Measurements from ENCODE around the gene UNC13C. TPM values are rescaled to one million over a fixed set of nuclear protein-coding genes. Genes with fewer than 3 reads are reported as not detected.

The UNC13C gene
- total RNA-seq, 1 experiment from 2014 or later = not detected

DNA sequence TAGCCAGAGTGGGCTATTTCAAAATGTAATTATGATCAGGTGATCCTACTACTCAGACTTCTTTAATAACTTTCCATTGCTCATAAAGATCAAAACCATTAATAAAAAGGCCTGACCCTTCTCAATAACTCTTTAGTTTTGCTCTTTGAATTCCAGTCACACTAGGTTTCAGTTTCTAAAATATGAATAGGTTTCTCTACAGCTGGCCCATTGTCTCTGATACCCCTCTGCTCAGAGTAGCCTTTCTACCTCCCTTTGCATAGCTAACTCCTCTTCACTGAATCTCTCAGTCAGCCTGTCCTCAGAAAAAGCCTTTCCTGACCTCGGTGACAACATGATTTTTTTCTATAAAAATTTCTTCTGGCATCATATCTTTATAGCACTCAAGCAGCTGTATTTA, 209.1 kb downstream of the UNC13C start:
- H3K9me2 ChIP-seq (ENCODE audit: insufficient read depth) = no peaks in the 10 kb centered on the region
- DNase-seq (ENCODE audit: low read depth, low spot score) = no peak
- H3K79me2 ChIP-seq (ENCODE audit: insufficient read depth, low read length) = no peaks in the 10 kb centered on the region
- no peak for ATAC-seq
- no peaks in the 10 kb centered on the region for H3K36me3 ChIP-seq (ENCODE audit: control insufficient read depth in 1 of 2, insufficient read depth in 2 of 2, low read length in 2 of 2)
- ChIA-PET RAD21 (ENCODE audit: low non-redundant PET in 1 of 2, low total read pairs in 2 of 2, uncharacterized antibody in 2 of 2, unreplicated experiment in 2 of 2) (no interaction called here), POLR2A (no interaction called here), CTCF (no interaction called here)
- H3K9ac ChIP-seq (ENCODE audit: low read length) = no peak overlapping the region
- H3K9me3 ChIP-seq (ENCODE audit: control insufficient read depth in 1 of 2, insufficient read depth in 1 of 2, low read depth in 1 of 2, low read length in 2 of 2) = peaks cover 3 to 10% of the 10 kb centered on the region in 2 experiments; a peak in 2 of 4 replicates
- no peak overlapping the region for H3K4me2 ChIP-seq (ENCODE audit: low read length)
- H3K27ac ChIP-seq (ENCODE audit: low read depth, low read length) = no peak overlapping the region
- TF ChIP-seq EGR1 (IDR thresholded peaks at IDR 0.05; ENCODE audit: low read depth) = no peak
- TF ChIP-seq TCF7L2 (IDR thresholded peaks at IDR 0.05; ENCODE audit: borderline replicate concordance, extremely low read depth, insufficient read depth, insufficient read length) = no peak
- TF ChIP-seq SIN3A (IDR thresholded peaks at IDR 0.05; ENCODE audit: low read depth) = no peak
- TF ChIP-seq, protein P1, sequence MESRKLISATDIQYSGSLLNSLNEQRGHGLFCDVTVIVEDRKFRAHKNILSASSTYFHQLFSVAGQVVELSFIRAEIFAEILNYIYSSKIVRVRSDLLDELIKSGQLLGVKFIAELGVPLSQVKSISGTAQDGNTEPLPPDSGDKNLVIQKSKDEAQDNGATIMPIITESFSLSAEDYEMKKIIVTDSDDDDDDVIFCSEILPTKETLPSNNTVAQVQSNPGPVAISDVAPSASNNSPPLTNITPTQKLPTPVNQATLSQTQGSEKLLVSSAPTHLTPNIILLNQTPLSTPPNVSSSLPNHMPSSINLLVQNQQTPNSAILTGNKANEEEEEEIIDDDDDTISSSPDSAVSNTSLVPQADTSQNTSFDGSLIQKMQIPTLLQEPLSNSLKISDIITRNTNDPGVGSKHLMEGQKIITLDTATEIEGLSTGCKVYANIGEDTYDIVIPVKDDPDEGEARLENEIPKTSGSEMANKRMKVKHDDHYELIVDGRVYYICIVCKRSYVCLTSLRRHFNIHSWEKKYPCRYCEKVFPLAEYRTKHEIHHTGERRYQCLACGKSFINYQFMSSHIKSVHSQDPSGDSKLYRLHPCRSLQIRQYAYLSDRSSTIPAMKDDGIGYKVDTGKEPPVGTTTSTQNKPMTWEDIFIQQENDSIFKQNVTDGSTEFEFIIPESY (IDR thresholded peaks at IDR 0.05; ENCODE audit: extremely low read depth, insufficient replicate concordance, low read length) = no peak
- TF ChIP-seq, protein P2, sequence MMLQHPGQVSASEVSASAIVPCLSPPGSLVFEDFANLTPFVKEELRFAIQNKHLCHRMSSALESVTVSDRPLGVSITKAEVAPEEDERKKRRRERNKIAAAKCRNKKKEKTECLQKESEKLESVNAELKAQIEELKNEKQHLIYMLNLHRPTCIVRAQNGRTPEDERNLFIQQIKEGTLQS (IDR thresholded peaks at IDR 0.05) = no peak
- TF ChIP-seq CEBPB (IDR thresholded peaks at IDR 0.05; ENCODE audit: low read depth) = no peak
- no peak for TF ChIP-seq SP1 (IDR thresholded peaks at IDR 0.05; ENCODE audit: low read depth)
- no peak for TF ChIP-seq POLR2AphosphoS5 (IDR thresholded peaks at IDR 0.05; ENCODE audit: low read depth, low read length)
- TF ChIP-seq ZFX (IDR thresholded peaks at IDR 0.05) = no peak
- no peak for TF ChIP-seq EZH2phosphoT487 (IDR thresholded peaks at IDR 0.05; ENCODE audit: borderline replicate concordance)
- TF ChIP-seq, protein P3, sequence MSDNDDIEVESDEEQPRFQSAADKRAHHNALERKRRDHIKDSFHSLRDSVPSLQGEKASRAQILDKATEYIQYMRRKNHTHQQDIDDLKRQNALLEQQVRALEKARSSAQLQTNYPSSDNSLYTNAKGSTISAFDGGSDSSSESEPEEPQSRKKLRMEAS (IDR thresholded peaks at IDR 0.05) = no peak
- TF ChIP-seq, protein P4, sequence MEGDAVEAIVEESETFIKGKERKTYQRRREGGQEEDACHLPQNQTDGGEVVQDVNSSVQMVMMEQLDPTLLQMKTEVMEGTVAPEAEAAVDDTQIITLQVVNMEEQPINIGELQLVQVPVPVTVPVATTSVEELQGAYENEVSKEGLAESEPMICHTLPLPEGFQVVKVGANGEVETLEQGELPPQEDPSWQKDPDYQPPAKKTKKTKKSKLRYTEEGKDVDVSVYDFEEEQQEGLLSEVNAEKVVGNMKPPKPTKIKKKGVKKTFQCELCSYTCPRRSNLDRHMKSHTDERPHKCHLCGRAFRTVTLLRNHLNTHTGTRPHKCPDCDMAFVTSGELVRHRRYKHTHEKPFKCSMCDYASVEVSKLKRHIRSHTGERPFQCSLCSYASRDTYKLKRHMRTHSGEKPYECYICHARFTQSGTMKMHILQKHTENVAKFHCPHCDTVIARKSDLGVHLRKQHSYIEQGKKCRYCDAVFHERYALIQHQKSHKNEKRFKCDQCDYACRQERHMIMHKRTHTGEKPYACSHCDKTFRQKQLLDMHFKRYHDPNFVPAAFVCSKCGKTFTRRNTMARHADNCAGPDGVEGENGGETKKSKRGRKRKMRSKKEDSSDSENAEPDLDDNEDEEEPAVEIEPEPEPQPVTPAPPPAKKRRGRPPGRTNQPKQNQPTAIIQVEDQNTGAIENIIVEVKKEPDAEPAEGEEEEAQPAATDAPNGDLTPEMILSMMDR (IDR thresholded peaks at IDR 0.05 in 2 of 3, conservative IDR thresholded peaks at IDR 0.05 in 1 of 3; ENCODE audit: borderline replicate concordance in 1 of 3, insufficient read depth in 1 of 3, low read depth in 2 of 3, low read length in 2 of 3) = no peak
- no peaks in the 10 kb centered on the region for H4K20me1 ChIP-seq (ENCODE audit: insufficient read depth)
- BruUV-seq (replicated peaks) = no TSS peak
- no peaks in the 10 kb centered on the region for H3K4me1 ChIP-seq (ENCODE audit: control insufficient read depth in 1 of 2, insufficient read depth in 2 of 2, low read length in 2 of 2)
- intact Hi-C loops (cut with micrococcal nuclease) = no loop called here
- no peak overlapping the region for H2AFZ ChIP-seq (ENCODE audit: low read depth, low read length, poor library complexity, severe bottlenecking)
- H3K4me3 ChIP-seq (replicated peaks in 1 of 2; ENCODE audit: low read depth in 1 of 2, low read length in 2 of 2) = no peak overlapping the region
- no peaks in the 10 kb centered on the region for H3K27me3 ChIP-seq (ENCODE audit: insufficient read depth, low read length)

Measured in HCT116 (cell line).